ENCODE data around the gene AACS. TPM values are rescaled to one million over a fixed set of nuclear protein-coding genes. Genes with fewer than 3 reads are reported as not detected.
"Not testable (repeated sequence)": the region's sequence is repeated elsewhere in the genome, so short reads cannot be mapped to it uniquely, and the experiment has no call there.

The AACS gene
- total and polyA plus RNA-seq, 2 experiments from 2014 or later, result 24.2 to 33.2 TPM

DNA sequence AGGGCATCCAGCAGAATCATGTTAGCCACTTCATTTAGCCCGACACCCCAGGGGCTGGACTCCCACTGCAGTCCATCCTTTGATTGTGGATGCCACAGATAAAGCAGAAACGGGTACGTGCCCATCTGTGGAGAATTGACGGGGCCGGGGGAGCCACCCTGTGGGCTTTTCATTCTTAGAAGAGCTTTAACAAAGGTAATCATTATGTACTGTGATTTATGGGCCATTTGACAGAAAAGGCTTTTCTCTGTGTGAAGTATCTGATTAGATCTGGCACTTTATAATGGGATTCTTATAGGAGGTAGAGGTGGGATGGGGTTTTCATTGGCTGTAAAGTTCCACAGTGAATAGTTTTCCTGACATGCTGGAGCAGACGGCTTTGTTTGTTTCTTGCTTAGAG is 40.4 kb downstream of the AACS start:
- H3K36me3 ChIP-seq (replicated peaks; ENCODE audit: insufficient read depth, low read depth), result no peaks in the 10 kb centered on the region
- TF ChIP-seq, protein P1, sequence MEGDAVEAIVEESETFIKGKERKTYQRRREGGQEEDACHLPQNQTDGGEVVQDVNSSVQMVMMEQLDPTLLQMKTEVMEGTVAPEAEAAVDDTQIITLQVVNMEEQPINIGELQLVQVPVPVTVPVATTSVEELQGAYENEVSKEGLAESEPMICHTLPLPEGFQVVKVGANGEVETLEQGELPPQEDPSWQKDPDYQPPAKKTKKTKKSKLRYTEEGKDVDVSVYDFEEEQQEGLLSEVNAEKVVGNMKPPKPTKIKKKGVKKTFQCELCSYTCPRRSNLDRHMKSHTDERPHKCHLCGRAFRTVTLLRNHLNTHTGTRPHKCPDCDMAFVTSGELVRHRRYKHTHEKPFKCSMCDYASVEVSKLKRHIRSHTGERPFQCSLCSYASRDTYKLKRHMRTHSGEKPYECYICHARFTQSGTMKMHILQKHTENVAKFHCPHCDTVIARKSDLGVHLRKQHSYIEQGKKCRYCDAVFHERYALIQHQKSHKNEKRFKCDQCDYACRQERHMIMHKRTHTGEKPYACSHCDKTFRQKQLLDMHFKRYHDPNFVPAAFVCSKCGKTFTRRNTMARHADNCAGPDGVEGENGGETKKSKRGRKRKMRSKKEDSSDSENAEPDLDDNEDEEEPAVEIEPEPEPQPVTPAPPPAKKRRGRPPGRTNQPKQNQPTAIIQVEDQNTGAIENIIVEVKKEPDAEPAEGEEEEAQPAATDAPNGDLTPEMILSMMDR (IDR thresholded peaks at IDR 0.05; ENCODE audit: poor library complexity), result no peak
- TF ChIP-seq EZH2phosphoT487 (IDR thresholded peaks at IDR 0.05; ENCODE audit: low read depth, severe bottlenecking, unreplicated experiment), result no peak
- no peak for TF ChIP-seq EZH2 (IDR thresholded peaks at IDR 0.05; ENCODE audit: borderline replicate concordance)
- H4K20me1 ChIP-seq (ENCODE audit: insufficient read depth, poor library complexity, severe bottlenecking), result no peaks in the 10 kb centered on the region
- no peak overlapping the region for H3K4me2 ChIP-seq
- DNase-seq (ENCODE audit: low spot score), result no peak
- H3K27ac ChIP-seq, result no peak overlapping the region
- H3K4me1 ChIP-seq (ENCODE audit: insufficient read depth), result peaks cover 4% of the 10 kb centered on the region
- no peaks in the 10 kb centered on the region for H3K27me3 ChIP-seq
- 78% methylated on average over 6 of the region's 6 CpGs for WGBS (ENCODE audit: low lambda C conversion rate, missing lambda C conversion rate)
- no peak overlapping the region for H3K4me3 ChIP-seq
- no peaks in the 10 kb centered on the region for H3K9me3 ChIP-seq (ENCODE audit: low read depth)
- H2AFZ ChIP-seq, result no peak overlapping the region
- no peaks in the 10 kb centered on the region for H3K79me2 ChIP-seq
- no peaks in the 10 kb centered on the region for H3K9me2 ChIP-seq (replicated peaks; ENCODE audit: insufficient read depth)

- H3K4me1 ChIP-seq (ENCODE audit: insufficient read depth), result peaks cover 4% of the 10 kb centered on the region
- H3K36me3 ChIP-seq (replicated peaks; ENCODE audit: insufficient read depth, low read depth), result no peaks in the 10 kb centered on the region
- no peak overlapping the region for H2AFZ ChIP-seq
- no peak overlapping the region for H3K27ac ChIP-seq
- TF ChIP-seq, protein P1 (IDR thresholded peaks at IDR 0.05; ENCODE audit: poor library complexity), result no peak
- TF ChIP-seq EZH2phosphoT487 (IDR thresholded peaks at IDR 0.05; ENCODE audit: low read depth, severe bottlenecking, unreplicated experiment), result no peak
- no peak for TF ChIP-seq EZH2 (IDR thresholded peaks at IDR 0.05; ENCODE audit: borderline replicate concordance)
- H3K4me2 ChIP-seq, result no peak overlapping the region
- H4K20me1 ChIP-seq (ENCODE audit: insufficient read depth, poor library complexity, severe bottlenecking), result no peaks in the 10 kb centered on the region
- H3K79me2 ChIP-seq, result no peaks in the 10 kb centered on the region
- H3K27me3 ChIP-seq, result no peaks in the 10 kb centered on the region
- no peak overlapping the region for H3K4me3 ChIP-seq
- no peaks in the 10 kb centered on the region for H3K9me3 ChIP-seq (ENCODE audit: low read depth)
- H3K9me2 ChIP-seq (replicated peaks; ENCODE audit: insufficient read depth), result no peaks in the 10 kb centered on the region
- no peak for DNase-seq (ENCODE audit: low spot score)
- 85% methylated on average over 14 of the region's 14 CpGs for WGBS (ENCODE audit: low lambda C conversion rate, missing lambda C conversion rate)
Observed at GRCh38 chr12:125110641-125111360, 45.6 kb downstream of the AACS start.

- Histone ChIP-seq H3K9me2 (replicated peaks; ENCODE audit: insufficient read depth) (no peaks in the 10 kb centered on the region), H3K79me2 (no peaks in the 10 kb centered on the region), H3K27me3 (no peaks in the 10 kb centered on the region), H3K4me3 (no peak overlapping the region), H3K36me3 (replicated peaks; ENCODE audit: insufficient read depth, low read depth) (no peaks in the 10 kb centered on the region), H2AFZ (no peak overlapping the region), H4K20me1 (ENCODE audit: insufficient read depth, poor library complexity, severe bottlenecking) (no peaks in the 10 kb centered on the region), H3K27ac (no peak overlapping the region), H3K4me2 (no peak overlapping the region), H3K4me1 (ENCODE audit: insufficient read depth) (peaks cover 4% of the 10 kb centered on the region), H3K9me3 (ENCODE audit: low read depth) (no peaks in the 10 kb centered on the region)
- 59% methylated on average over 3 of the region's 3 CpGs for WGBS (ENCODE audit: low lambda C conversion rate, missing lambda C conversion rate)
- TF ChIP-seq, protein P1 (IDR thresholded peaks at IDR 0.05; ENCODE audit: poor library complexity), result no peak
- TF ChIP-seq EZH2phosphoT487 (IDR thresholded peaks at IDR 0.05; ENCODE audit: low read depth, severe bottlenecking, unreplicated experiment) (no peak), EZH2 (IDR thresholded peaks at IDR 0.05; ENCODE audit: borderline replicate concordance) (no peak)
- no peak for DNase-seq (ENCODE audit: low spot score)
Observed at GRCh38 chr12:125111403-125111802, 46.2 kb downstream of the AACS start.

DNA sequence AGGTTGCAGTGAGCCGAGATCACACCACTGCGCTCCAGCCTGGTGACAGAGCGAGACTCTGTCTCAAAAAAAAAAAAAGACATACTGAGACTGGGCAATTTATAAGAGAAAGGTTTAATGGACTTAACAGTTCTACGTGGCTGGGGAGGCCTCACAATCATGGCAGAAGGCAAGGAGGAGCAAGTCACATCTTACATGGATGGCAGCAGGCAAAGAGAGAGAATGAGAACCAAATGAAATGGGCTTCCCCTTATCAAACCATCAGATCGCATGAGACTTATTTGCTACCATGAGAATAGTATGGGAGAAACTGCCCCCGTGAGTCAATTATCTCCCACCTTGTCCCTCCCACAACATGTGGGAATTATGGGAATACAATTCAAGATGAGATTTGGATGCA is 47.4 kb downstream of the AACS start:
- not testable (repeated sequence) for H4K20me1 ChIP-seq (ENCODE audit: insufficient read depth, poor library complexity, severe bottlenecking); H3K27ac ChIP-seq; H3K36me3 ChIP-seq (replicated peaks; ENCODE audit: insufficient read depth, low read depth); H3K4me1 ChIP-seq (ENCODE audit: insufficient read depth); H3K79me2 ChIP-seq; H2AFZ ChIP-seq; H3K9me3 ChIP-seq (ENCODE audit: low read depth); H3K4me3 ChIP-seq; H3K9me2 ChIP-seq (replicated peaks; ENCODE audit: insufficient read depth); H3K27me3 ChIP-seq; H3K4me2 ChIP-seq; DNase-seq (ENCODE audit: low spot score)
- 98% methylated on average over 6 of the region's 6 CpGs for WGBS (ENCODE audit: low lambda C conversion rate, missing lambda C conversion rate)

All from hepatocyte (in vitro differentiated cells).